AG10803 (cell line): ENCODE measurements around the gene TAF10.

ENCODE experiments used
- DNase-seq: peaks from one replicate; pipeline ENCODE4 v3.0.0; 2010; ENCODE audit warnings: low read depth
- H3K4me3 ChIP-seq: 2 replicates; pipeline ENCODE4 v1.5.1; 2011; ENCODE audit warnings: mild to moderate bottlenecking, low read length, control low read depth
- CTCF ChIP-seq: conservative IDR thresholded peaks from 2 replicates; pipeline ENCODE4 v1.5.1; 2011; ENCODE audit warnings: mild to moderate bottlenecking, low read length, control low read depth, inconsistent platforms

Gene TAF10

GRCh38 chr11:6578134-6578533, 33.9 kb downstream of the TAF10 start:
- TF ChIP-seq CTCF, result no peak
- no peak for DNase-seq
- no peak overlapping the region for H3K4me3 ChIP-seq

GRCh38 chr11:6576471-6577373, 35.3 kb downstream of the TAF10 start:
- H3K4me3 ChIP-seq, result no peak overlapping the region
- DNase-seq, result peak; percentile 90
- peak; percentile 49; the same call in 1 of the 2 replicates for TF ChIP-seq CTCF

GRCh38 chr11:6574816-6575715, 37.0 kb downstream of the TAF10 start:
- DNase-seq, result no peak
- no peak for TF ChIP-seq CTCF
- H3K4me3 ChIP-seq, result no peak overlapping the region

GRCh38 chr11:6572215-6572614, 39.8 kb downstream of the TAF10 start:
- DNase-seq, result peak; percentile 88
- no peak for TF ChIP-seq CTCF
- no peak overlapping the region for H3K4me3 ChIP-seq

GRCh38 chr11:6571434-6572008, 40.5 kb downstream of the TAF10 start:
- no peak overlapping the region for H3K4me3 ChIP-seq
- DNase-seq, result no peak
- no peak for TF ChIP-seq CTCF

- no peak for DNase-seq
- TF ChIP-seq CTCF, result no peak
These were observed 41.2 kb downstream of the TAF10 start for GRCh38 chr11:6570691-6571427.

More at GRCh38 chr11:6570691-6571427, 41.2 kb downstream of the TAF10 start:
- H3K4me3 ChIP-seq, result no peak overlapping the region
